ENCODE data around the gene SORL1.

GRCh38 chr11:121486054-121486453 lies 33.9 kb downstream of the SORL1 start:
- TF ChIP-seq, protein P1, sequence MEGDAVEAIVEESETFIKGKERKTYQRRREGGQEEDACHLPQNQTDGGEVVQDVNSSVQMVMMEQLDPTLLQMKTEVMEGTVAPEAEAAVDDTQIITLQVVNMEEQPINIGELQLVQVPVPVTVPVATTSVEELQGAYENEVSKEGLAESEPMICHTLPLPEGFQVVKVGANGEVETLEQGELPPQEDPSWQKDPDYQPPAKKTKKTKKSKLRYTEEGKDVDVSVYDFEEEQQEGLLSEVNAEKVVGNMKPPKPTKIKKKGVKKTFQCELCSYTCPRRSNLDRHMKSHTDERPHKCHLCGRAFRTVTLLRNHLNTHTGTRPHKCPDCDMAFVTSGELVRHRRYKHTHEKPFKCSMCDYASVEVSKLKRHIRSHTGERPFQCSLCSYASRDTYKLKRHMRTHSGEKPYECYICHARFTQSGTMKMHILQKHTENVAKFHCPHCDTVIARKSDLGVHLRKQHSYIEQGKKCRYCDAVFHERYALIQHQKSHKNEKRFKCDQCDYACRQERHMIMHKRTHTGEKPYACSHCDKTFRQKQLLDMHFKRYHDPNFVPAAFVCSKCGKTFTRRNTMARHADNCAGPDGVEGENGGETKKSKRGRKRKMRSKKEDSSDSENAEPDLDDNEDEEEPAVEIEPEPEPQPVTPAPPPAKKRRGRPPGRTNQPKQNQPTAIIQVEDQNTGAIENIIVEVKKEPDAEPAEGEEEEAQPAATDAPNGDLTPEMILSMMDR (IDR thresholded peaks at IDR 0.05): no peak
- no peak for TF ChIP-seq POLR2AphosphoS5 (IDR thresholded peaks at IDR 0.05)

All from suprapubic skin (tissue), 3 donors.